GM18502 (cell line): ENCODE measurements around the gene NKIRAS1.

Experiments used
- ATAC-seq: cut with Tn5 transposase; IDR thresholded peaks from one replicate; pipeline ENCODE4 v1.9.1; 2021; ENCODE audit warnings: mild to moderate bottlenecking; ENCODE audit not compliant: unreplicated experiment, poor library complexity

Gene NKIRAS1

GRCh38 chr3:23916886-23917678 is at the start of gene NKIRAS1, which contains the start of gene RPL15:
Gene NKIRAS1 (minus strand): TSS chr3:23916990. CDS start chr3:23910904, 6,086 bp downstream.
Gene RPL15 (plus strand): TSS chr3:23917132. CDS start chr3:23917860, 728 bp downstream.
- ATAC-seq = peak; percentile 93

GRCh38 chr3:23966328-23966727 is 49.5 kb upstream of the NKIRAS1 start:
- ATAC-seq = no peak

- ATAC-seq = no peak
Observed at GRCh38 chr3:23964537-23965235, 47.9 kb upstream of the NKIRAS1 start.

DNA sequence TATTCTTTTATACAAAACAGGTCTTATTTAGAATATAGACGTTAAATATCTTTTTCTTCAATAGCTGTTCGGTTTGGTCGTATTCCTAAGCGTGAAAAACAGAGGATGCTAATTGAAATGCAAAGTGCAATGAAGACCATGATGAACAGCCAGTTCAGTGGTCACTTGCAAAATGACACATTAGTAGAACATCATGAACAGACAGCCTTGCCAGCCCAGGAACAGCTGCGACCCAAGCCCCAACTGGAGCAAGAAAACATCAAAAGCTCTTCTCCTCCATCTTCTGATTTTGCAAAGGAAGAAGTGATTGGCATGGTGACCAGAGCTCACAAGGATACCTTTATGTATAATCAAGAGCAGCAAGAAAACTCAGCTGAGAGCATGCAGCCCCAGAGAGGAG is 45.1 kb upstream of the NKIRAS1 start:
- no peak for ATAC-seq

GRCh38 chr3:23961066-23961465 is 44.3 kb upstream of the NKIRAS1 start:
- no peak for ATAC-seq

GRCh38 chr3:23960649-23961048 is 43.9 kb upstream of the NKIRAS1 start:
- ATAC-seq = no peak

DNA sequence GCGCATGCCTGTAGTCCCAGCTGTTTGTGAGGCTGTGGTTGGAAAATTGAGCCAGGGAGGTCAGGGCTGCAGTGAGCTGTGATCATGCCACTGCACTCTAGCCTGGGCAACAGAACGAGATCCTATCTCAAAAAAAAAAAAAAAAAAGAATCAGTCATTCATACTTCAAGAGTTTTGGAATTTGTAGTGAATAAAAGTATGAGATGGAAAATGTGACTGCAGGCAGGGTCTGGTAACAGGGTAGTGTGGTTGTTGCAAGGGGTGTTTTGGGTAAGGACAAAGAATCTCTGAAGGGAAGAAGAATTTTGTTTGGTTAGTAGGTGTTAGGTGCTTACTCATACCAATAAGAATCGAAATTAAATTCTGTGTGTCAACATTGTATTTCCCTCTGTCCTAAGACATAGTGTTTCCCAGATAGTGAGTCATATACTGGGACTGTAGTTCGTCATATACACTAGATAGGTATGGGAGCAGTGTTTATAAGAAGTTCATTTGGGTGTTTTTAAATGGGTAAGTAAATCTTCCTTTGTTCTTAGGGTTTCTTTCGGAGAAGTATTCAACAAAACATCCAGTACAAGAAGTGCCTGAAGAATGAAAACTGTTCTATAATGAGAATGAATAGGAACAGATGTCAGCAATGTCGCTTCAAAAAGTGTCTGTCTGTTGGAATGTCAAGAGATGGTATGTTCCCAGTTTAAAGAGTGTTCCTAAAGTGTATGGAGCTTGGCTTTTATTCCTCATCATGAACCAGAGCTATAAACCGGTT is 42.5 kb upstream of the NKIRAS1 start:
- ATAC-seq = no peak

DNA sequence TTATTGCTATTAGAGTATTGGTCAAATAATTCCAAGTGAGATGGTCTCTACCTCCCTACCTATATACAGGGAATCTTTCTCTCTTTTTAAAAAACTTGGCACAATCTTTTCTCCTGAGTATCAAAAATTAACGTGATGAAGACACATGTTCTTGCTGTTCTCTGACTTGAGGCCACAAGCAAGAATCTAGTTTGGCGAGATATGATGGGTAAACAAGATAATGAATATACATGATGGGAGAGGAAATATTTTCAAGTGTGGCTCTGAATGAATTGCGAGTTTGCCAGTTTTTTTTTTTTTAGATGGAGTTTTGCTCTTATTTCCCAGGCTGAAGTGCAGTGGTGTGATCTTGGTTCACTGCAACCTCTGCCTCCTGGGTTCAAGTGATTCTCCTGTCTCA is 39.9 kb upstream of the NKIRAS1 start:
- no peak for ATAC-seq

DNA sequence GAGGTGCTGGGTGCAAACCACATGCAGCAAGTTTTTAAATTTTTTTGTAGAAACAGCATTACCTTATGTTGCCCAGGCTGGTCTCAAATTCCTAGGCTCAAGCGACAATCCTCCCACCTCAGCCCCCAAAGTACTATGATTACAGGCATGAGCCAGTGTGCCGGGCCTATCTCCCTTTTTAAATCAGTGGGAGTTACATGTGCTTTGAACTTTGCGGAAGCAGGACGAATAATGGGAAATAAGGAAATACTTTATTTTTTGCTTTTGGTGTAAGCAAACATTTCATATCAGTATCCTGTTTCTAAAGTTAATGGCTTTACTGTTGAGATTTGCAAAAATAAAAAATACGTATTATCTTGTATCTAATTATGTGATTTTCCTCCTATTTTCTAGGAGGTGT is 37.4 kb upstream of the NKIRAS1 start:
- no peak for ATAC-seq

- no peak for ATAC-seq
Observed at GRCh38 chr3:23953523-23953922, 36.7 kb upstream of the NKIRAS1 start.

DNA sequence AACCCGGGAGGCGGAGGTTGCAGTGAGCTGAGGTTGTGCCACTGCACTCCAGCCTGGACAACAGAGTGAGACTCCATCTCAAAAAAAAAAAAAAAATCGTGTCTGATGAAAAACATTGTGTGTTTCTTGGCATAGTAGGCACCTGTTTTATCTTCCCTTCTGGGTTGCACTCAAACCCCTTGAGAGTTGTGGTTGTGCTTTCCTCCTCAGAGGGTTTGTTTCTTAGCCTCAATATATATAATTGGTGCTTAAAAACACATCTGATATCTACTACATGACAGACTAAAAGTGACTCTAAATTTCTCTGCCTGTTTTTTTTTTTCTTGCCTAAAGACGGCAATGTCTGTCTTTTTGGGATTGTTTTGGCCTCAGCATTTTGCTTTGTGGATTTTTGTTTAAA is 35.9 kb upstream of the NKIRAS1 start:
- ATAC-seq = peak; percentile 54

- ATAC-seq = no peak
Observed at GRCh38 chr3:23950293-23950692, 33.5 kb upstream of the NKIRAS1 start.

DNA sequence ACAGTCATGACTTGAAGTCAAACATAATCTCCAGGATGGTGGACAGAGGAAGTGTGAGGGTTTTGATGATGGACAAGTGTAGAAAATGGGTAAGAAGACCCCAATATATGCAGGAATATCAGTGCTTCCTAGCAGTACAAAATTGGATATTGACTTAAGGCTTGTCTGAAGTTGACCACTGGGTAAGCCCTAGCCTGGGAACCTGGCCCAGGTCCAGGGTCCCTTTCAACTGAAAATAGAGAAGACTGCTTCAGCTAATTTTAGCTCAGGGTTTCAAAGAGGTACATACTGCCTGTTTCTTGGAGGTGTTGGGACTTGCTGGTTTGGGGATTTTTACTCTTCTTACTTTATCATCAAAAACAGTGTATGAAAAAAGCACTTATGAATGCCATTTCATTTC is 33.0 kb upstream of the NKIRAS1 start:
- peak; percentile 13 for ATAC-seq

- no peak for ATAC-seq
Observed at GRCh38 chr3:23948761-23949160, 32.0 kb upstream of the NKIRAS1 start.

GRCh38 chr3:23945913-23946687 is 29.3 kb upstream of the NKIRAS1 start:
- ATAC-seq = peak; percentile 80

GRCh38 chr3:23945663-23945912 is 28.8 kb upstream of the NKIRAS1 start:
- ATAC-seq = no peak

- peak; percentile 60 for ATAC-seq
Observed at GRCh38 chr3:23944861-23945662, 28.3 kb upstream of the NKIRAS1 start, which contains the start of gene NR1D2. Gene NR1D2 (plus strand): TSS chr3:23945286. CDS start chr3:23945579, 293 bp downstream.

DNA sequence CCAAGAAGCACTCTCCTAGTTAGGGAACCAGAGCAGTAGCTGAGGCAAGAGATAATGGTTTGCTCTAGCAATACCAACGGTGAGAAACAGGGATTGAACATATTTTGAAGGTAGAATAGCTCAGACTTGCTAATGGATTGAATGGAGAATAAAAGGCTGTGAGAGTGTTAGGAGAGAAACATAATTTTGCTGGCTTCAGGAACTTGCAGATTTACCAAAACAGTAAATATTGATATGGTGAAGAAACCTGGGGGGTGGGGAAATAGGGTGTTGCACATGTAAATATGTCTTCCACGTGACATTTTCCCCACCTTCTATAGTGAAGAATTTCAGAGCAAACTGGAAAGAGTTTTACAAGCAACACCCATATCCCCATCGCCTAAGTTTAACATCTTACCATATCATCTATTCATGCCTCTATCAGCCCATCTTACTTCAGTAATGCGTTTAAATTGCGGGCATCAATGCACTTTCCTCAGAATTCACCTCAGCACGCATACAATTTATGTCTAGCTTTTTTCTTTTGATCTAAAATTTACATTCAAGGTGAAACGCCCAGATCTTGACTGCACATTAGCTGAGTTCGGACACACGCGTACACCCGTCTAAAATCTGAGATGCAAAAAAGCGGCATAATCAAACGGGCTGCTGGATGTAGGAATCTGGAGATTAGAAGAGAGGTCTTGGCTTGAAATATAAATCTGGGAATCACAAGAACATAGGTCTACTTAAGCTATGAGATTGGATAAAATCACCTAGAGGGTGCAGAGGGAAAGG is 27.4 kb upstream of the NKIRAS1 start:
- ATAC-seq = no peak

DNA sequence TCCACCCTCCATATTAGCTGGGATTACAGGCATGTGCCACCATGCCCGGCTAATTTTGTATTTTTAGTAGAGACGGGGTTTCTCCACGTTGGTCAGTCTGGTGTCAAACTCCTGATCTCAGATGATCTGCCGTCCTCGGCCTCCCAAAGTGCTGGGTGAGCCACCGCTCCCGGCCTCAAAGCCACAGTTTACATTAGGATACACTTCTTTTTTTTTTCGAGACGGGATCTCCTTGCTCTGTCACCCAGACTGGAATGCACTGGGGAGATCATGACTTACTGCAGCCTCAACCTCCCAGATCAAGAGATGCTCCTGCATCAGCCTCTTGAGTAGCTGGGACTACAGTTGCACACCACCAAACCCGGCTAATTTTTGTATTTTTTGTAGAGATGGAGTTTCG is 25.8 kb upstream of the NKIRAS1 start:
- no peak for ATAC-seq
